ENCODE data around the gene MIA2. TPM values are rescaled to one million over a fixed set of nuclear protein-coding genes. Genes with fewer than 3 reads are reported as not detected.
"Not testable (repeated sequence)": the region's sequence is repeated elsewhere in the genome, so short reads cannot be mapped to it uniquely, and the experiment has no call there.

Gene MIA2
- total and polyA plus RNA-seq, 2 experiments from 2014 or later = 9.5 to 10.9 TPM

GRCh38 chr14:39231751-39232553 is 1.8 kb upstream of the MIA2 start:
- peak; percentile 68 to 84 for TF ChIP-seq CTCF (conservative IDR thresholded peaks at IDR 0.05; ENCODE audit: low read depth in 2 of 2)
- ATAC-seq = peak; percentile 85
- not testable (repeated sequence) for H3K27me3 ChIP-seq (ENCODE audit: insufficient read depth); H3K27ac Mint-ChIP-seq; H3K4me1 Mint-ChIP-seq; H3K79me2 ChIP-seq (replicated peaks; ENCODE audit: insufficient read depth); H3K27me3 Mint-ChIP-seq (ENCODE audit: insufficient read depth, low read depth, poor library complexity); H3K9me3 Mint-ChIP-seq; H3F3A ChIP-seq (replicated peaks; ENCODE audit: low read depth); H3K36me3 Mint-ChIP-seq (ENCODE audit: low read depth); H3K4me3 Mint-ChIP-seq; H3K9me2 ChIP-seq (ENCODE audit: insufficient read depth); H3K4me1 ChIP-seq (ENCODE audit: insufficient read depth); H3K4me3 ChIP-seq; H4K20me1 ChIP-seq (replicated peaks; ENCODE audit: insufficient read depth); H3K4me2 ChIP-seq; H3K27ac ChIP-seq (ENCODE audit: low read depth); H3K36me3 ChIP-seq (ENCODE audit: insufficient read depth); H2AFZ ChIP-seq
- peak; percentile 76 for DNase-seq (ENCODE audit: low spot score)

DNA sequence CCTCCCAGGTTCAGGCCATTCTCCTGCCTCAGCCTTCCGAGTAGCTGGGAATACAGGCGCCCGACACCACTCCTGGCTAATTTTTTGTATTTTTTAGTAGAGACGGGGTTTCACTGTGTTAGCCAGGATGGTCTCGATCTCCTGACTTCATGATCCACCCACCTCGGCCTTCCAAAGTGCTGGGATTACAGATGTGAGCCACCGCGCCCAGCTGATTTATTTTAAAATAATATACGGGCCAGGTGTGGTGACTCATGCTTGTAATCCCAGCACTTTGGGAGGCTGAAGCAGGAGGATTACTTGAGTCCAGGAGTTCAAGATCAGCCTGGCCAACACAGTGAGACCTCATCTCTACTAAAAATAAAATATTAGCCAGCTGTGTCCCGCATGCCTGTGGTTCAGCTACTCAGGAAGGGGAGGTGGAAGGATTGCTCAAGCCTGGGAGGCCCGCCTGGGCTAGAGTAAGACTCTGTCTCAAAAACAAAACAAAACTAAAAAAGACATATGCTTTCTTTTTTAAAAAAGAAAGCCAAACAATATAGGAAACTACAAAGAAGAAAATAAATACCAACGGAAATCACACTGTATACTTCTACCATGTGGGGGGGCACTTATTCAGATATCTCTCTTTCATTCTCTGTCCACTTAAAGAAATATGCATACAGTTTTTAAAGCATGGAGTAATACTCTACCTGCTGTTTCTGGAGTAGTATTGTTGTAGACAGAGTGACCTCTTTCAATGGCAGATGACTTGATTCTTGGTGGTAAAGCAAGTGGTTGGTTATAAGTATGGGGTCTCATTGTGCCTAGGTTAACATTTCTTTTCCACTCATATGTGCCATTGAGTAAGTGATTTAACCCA is 930 bp upstream of the MIA2 start:
- no peak for ATAC-seq
- TF ChIP-seq ZNF114 (CRISPR knock-in tag; IDR thresholded peaks at IDR 0.05) = no peak
- no peak for TF ChIP-seq NANOG (IDR thresholded peaks at IDR 0.05; ENCODE audit: borderline replicate concordance)
- no peak for TF ChIP-seq CTCF (conservative IDR thresholded peaks at IDR 0.05; ENCODE audit: low read depth in 2 of 2)
- no peaks in the 10 kb centered on the region for H3K36me3 Mint-ChIP-seq (ENCODE audit: low read depth)
- Histone ChIP-seq H3K4me2 (no peak overlapping the region), H3K4me1 (ENCODE audit: insufficient read depth) (no peaks in the 10 kb centered on the region), H4K20me1 (replicated peaks; ENCODE audit: insufficient read depth) (no peaks in the 10 kb centered on the region), H3F3A (replicated peaks; ENCODE audit: low read depth) (no peaks in the 10 kb centered on the region), H2AFZ (no peak overlapping the region), H3K4me3 (no peak overlapping the region), H3K27me3 (ENCODE audit: insufficient read depth) (no peaks in the 10 kb centered on the region), H3K27ac (ENCODE audit: low read depth) (no peak overlapping the region), H3K36me3 (ENCODE audit: insufficient read depth) (no peaks in the 10 kb centered on the region), H3K79me2 (replicated peaks; ENCODE audit: insufficient read depth) (no peaks in the 10 kb centered on the region), H3K9me2 (ENCODE audit: insufficient read depth) (no peaks in the 10 kb centered on the region)
- H3K9me3 Mint-ChIP-seq = no peaks in the 10 kb centered on the region
- H3K4me1 Mint-ChIP-seq = no peaks in the 10 kb centered on the region; the same call in 2 of the 3 replicates
- no peak for DNase-seq (ENCODE audit: low spot score)
- no peak overlapping the region for H3K4me3 Mint-ChIP-seq
- no peaks in the 10 kb centered on the region for H3K27me3 Mint-ChIP-seq (ENCODE audit: insufficient read depth, low read depth, poor library complexity)
- no peak overlapping the region for H3K27ac Mint-ChIP-seq

- not testable (repeated sequence) for H3K9me2 ChIP-seq (ENCODE audit: insufficient read depth); H3K27ac ChIP-seq (ENCODE audit: low read depth); H3K4me2 ChIP-seq; H3K4me1 ChIP-seq (ENCODE audit: insufficient read depth); H3K4me1 Mint-ChIP-seq; DNase-seq (ENCODE audit: low spot score); H3K36me3 Mint-ChIP-seq (ENCODE audit: low read depth); H3K27me3 Mint-ChIP-seq (ENCODE audit: insufficient read depth, low read depth, poor library complexity); H3K9me3 Mint-ChIP-seq; H3K36me3 ChIP-seq (ENCODE audit: insufficient read depth); H3K27me3 ChIP-seq (ENCODE audit: insufficient read depth); ATAC-seq; H4K20me1 ChIP-seq (replicated peaks; ENCODE audit: insufficient read depth); H3K4me3 Mint-ChIP-seq; H3K27ac Mint-ChIP-seq; H3K4me3 ChIP-seq; H2AFZ ChIP-seq; H3F3A ChIP-seq (replicated peaks; ENCODE audit: low read depth); H3K79me2 ChIP-seq (replicated peaks; ENCODE audit: insufficient read depth)
Measured at GRCh38 chr14:39234986-39235385, 1.3 kb downstream of the MIA2 start.

DNA sequence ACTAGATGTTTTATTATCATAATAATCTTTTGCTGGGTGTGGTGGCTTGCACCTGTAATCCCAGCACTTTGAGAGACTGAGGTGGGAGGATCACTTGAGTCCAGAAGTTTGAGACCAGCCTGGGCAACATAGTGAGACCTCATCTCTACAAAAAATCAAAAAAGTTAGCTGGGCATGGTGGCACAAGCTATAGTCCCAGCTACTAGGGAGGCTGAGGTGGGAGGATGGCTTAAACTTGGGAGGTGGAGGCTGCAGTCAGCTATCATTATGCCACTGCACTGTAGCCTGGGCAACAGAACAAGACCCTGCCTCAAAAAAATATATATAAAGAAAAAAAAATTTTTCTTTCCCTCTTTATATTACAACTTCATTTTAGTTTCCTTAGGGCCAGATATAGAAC is 1.8 kb downstream of the MIA2 start:
- not testable (repeated sequence) for H3K27ac Mint-ChIP-seq; H3K4me3 ChIP-seq; H3K4me2 ChIP-seq; H3K9me2 ChIP-seq (ENCODE audit: insufficient read depth); H3K9me3 Mint-ChIP-seq; H4K20me1 ChIP-seq (replicated peaks; ENCODE audit: insufficient read depth); H3K27me3 ChIP-seq (ENCODE audit: insufficient read depth); H3K4me3 Mint-ChIP-seq; H3K79me2 ChIP-seq (replicated peaks; ENCODE audit: insufficient read depth); H3K4me1 ChIP-seq (ENCODE audit: insufficient read depth); H3F3A ChIP-seq (replicated peaks; ENCODE audit: low read depth); DNase-seq (ENCODE audit: low spot score); H3K27me3 Mint-ChIP-seq (ENCODE audit: insufficient read depth, low read depth, poor library complexity); H2AFZ ChIP-seq; H3K27ac ChIP-seq (ENCODE audit: low read depth); ATAC-seq; H3K4me1 Mint-ChIP-seq; H3K36me3 ChIP-seq (ENCODE audit: insufficient read depth); H3K36me3 Mint-ChIP-seq (ENCODE audit: low read depth)
